ENCODE measurements around the gene GNAQ.

DNA sequence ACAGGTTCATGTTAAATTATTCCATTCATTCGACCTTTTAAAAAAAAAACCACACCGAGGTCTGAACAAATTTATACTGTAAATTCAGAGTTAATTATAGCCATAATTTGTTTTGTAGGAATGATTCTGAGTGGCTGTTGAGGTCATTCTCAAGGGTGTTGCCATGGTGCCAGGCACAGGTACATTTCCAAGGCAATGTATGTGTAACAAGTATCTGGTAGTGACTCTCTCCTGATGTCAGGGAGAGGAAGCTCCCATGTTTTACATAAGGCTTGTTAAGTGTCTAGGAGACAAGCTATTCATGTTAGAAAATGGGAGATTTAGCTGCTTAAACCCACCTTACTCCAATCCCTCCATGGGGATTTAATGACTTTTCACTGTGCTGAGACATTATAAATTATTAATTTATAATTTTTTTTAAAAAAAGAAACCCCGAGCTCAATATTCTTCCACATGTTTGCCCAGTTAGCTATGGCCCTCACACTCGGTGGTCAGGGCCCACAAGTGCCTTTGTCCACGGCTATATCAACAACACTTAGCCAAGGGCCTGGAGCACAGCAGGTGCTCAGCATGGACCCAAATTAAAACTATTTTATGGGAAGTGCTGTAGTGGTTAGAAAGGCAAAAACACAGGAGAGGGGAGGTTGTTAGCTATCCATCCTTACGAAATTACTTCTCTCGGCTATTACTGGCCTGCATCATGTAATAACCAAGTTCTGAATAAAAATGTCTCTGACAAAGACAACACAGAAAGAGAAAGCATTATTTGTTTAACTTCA is 228.9 kb downstream of the GNAQ start:
- TF ChIP-seq, protein P1, sequence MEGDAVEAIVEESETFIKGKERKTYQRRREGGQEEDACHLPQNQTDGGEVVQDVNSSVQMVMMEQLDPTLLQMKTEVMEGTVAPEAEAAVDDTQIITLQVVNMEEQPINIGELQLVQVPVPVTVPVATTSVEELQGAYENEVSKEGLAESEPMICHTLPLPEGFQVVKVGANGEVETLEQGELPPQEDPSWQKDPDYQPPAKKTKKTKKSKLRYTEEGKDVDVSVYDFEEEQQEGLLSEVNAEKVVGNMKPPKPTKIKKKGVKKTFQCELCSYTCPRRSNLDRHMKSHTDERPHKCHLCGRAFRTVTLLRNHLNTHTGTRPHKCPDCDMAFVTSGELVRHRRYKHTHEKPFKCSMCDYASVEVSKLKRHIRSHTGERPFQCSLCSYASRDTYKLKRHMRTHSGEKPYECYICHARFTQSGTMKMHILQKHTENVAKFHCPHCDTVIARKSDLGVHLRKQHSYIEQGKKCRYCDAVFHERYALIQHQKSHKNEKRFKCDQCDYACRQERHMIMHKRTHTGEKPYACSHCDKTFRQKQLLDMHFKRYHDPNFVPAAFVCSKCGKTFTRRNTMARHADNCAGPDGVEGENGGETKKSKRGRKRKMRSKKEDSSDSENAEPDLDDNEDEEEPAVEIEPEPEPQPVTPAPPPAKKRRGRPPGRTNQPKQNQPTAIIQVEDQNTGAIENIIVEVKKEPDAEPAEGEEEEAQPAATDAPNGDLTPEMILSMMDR (IDR thresholded peaks at IDR 0.05) = no peak
- TF ChIP-seq POLR2A (IDR thresholded peaks at IDR 0.05) = no peak
